ENCODE measurements around the gene ITGBL1. TPM values are rescaled to one million over a fixed set of nuclear protein-coding genes. Genes with fewer than 3 reads are reported as not detected.

Gene ITGBL1
- total RNA-seq, 2 experiments from 2014 or later = not detected

DNA sequence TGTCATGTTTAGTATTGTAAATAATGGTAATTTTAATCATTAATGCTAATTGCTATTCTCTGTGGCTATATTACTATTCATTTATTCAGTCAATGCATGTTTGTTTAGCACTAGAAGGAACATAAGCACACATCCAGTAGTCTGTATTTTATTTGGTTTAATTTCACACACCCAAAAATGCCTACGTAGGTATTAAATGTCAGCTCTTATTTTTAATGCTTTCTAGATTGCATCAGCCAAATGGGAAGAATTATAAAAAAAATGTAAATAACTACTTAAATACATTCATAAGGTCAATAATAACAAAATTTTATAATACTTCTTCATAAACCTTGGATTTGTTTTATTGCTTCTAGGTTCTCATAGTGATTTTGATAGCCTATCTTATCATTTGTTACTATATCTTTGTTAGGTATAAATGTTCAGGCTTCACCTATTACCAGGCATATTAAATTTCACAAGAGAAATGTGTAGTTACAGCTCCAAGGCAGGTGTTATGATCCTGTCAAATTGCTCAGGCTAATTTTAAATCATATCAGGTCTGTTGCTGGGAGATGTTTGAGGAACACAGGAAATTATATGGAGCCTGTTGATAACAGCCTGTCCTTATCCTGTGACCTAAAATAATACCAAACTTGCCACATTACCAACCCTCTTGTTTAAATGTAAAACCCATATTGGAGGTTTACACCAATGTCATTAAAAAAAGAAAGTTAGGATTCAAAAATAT is 34.4 kb downstream of the ITGBL1 start:
- no peaks in the 10 kb centered on the region for H3K9me3 ChIP-seq (ENCODE audit: low read length)
- BruUV-seq (replicated peaks) = no TSS peak
- TF ChIP-seq CTCF (conservative IDR thresholded peaks at IDR 0.05; ENCODE audit: low read length) = no peak
- TF ChIP-seq EZH2phosphoT487 (IDR thresholded peaks at IDR 0.05; ENCODE audit: borderline replicate concordance, low read depth, low read length) = no peak
- no peak overlapping the region for H3K4me3 ChIP-seq (ENCODE audit: low read depth, low read length, poor library complexity, severe bottlenecking)
- intact Hi-C loops (cut with micrococcal nuclease; ENCODE audit: unreplicated experiment) = no loop called here
- no peak for DNase-seq (ENCODE audit: low spot score)
- H4K20me1 ChIP-seq (ENCODE audit: insufficient read depth, low read length) = no peaks in the 10 kb centered on the region
- no peak overlapping the region for H2AFZ ChIP-seq (ENCODE audit: low read length)
- ChIA-PET CTCF (ENCODE audit: unreplicated experiment) (no interaction called here), POLR2A (no interaction called here)
- H3K4me2 ChIP-seq (ENCODE audit: low read length) = no peak overlapping the region
- no peaks in the 10 kb centered on the region for H3K79me2 ChIP-seq (ENCODE audit: insufficient read depth, low read depth, low read length)
- H3K4me1 ChIP-seq (ENCODE audit: insufficient read depth, low read length, poor library complexity, severe bottlenecking) = no peaks in the 10 kb centered on the region
- no peak overlapping the region for H3K27ac ChIP-seq (ENCODE audit: low read depth, low read length, poor library complexity, severe bottlenecking)
- no peaks in the 10 kb centered on the region for H3K9me2 ChIP-seq (ENCODE audit: insufficient read depth, low read length)
- no peaks in the 10 kb centered on the region for H3K36me3 ChIP-seq (ENCODE audit: insufficient read depth, low read length)

- Histone ChIP-seq H2AFZ (ENCODE audit: low read length) (no peak overlapping the region), H4K20me1 (ENCODE audit: insufficient read depth, low read length) (no peaks in the 10 kb centered on the region), H3K36me3 (ENCODE audit: insufficient read depth, low read length) (no peaks in the 10 kb centered on the region), H3K4me3 (ENCODE audit: low read depth, low read length, poor library complexity, severe bottlenecking) (no peak overlapping the region), H3K27ac (ENCODE audit: low read depth, low read length, poor library complexity, severe bottlenecking) (no peak overlapping the region), H3K4me1 (ENCODE audit: insufficient read depth, low read length, poor library complexity, severe bottlenecking) (no peaks in the 10 kb centered on the region), H3K79me2 (ENCODE audit: insufficient read depth, low read depth, low read length) (no peaks in the 10 kb centered on the region), H3K4me2 (ENCODE audit: low read length) (no peak overlapping the region), H3K9me2 (ENCODE audit: insufficient read depth, low read length) (no peaks in the 10 kb centered on the region), H3K9me3 (ENCODE audit: low read length) (no peaks in the 10 kb centered on the region)
- intact Hi-C loops (cut with micrococcal nuclease; ENCODE audit: unreplicated experiment) = no loop called here
- ChIA-PET CTCF (ENCODE audit: unreplicated experiment) (no interaction called here), POLR2A (no interaction called here)
- BruUV-seq (replicated peaks) = no TSS peak
- no peak for DNase-seq (ENCODE audit: low spot score)
- TF ChIP-seq CTCF (conservative IDR thresholded peaks at IDR 0.05; ENCODE audit: low read length) = no peak
Observed at GRCh38 chr13:101487438-101487830, 35.0 kb downstream of the ITGBL1 start.

DNA sequence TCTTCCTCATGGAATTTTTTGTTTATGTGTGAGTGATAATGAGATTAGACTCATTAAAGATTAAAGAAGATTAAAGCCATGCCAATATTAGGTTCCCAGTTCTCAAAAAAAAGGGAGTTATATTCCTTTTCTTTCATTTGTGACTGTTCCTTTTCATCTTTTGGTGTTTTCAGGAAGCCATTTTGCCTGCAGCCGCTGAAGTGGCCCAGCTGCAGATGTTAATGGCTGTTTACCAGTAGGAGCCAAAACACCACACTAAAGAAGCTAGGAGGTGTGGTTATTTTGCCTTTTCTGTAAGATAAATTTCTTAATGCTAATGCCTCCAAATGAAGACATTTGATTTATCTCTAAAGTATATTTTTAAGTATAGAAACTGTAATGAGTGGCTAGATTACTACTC is 36.3 kb downstream of the ITGBL1 start:
- Histone ChIP-seq H3K79me2 (ENCODE audit: insufficient read depth, low read depth, low read length) (no peaks in the 10 kb centered on the region), H3K9me3 (ENCODE audit: low read length) (no peaks in the 10 kb centered on the region), H3K27ac (ENCODE audit: low read depth, low read length, poor library complexity, severe bottlenecking) (no peak overlapping the region), H4K20me1 (ENCODE audit: insufficient read depth, low read length) (no peaks in the 10 kb centered on the region), H3K4me2 (ENCODE audit: low read length) (no peak overlapping the region), H2AFZ (ENCODE audit: low read length) (no peak overlapping the region), H3K36me3 (ENCODE audit: insufficient read depth, low read length) (no peaks in the 10 kb centered on the region), H3K4me3 (ENCODE audit: low read depth, low read length, poor library complexity, severe bottlenecking) (no peak overlapping the region), H3K4me1 (ENCODE audit: insufficient read depth, low read length, poor library complexity, severe bottlenecking) (no peaks in the 10 kb centered on the region), H3K9me2 (ENCODE audit: insufficient read depth, low read length) (no peaks in the 10 kb centered on the region)
- CTCF ChIA-PET (ENCODE audit: unreplicated experiment) = no interaction called here
- TF ChIP-seq CTCF (conservative IDR thresholded peaks at IDR 0.05; ENCODE audit: low read length) = no peak
- no peak for TF ChIP-seq EZH2phosphoT487 (IDR thresholded peaks at IDR 0.05; ENCODE audit: borderline replicate concordance, low read depth, low read length)
- BruUV-seq (replicated peaks) = no TSS peak
- intact Hi-C loops (cut with micrococcal nuclease; ENCODE audit: unreplicated experiment) = no loop called here
- no peak for DNase-seq (ENCODE audit: low spot score)
- POLR2A ChIA-PET = no interaction called here
